K562 (cell line): ENCODE results near the gene TRMT1. TPM values are rescaled to one million over a fixed set of nuclear protein-coding genes. Genes with fewer than 3 reads are reported as not detected.

Source experiments
- HDGF ChIP-seq: fragments of 450-650 bp; IDR thresholded peaks from 2 replicates; pipeline ENCODE4 v1.6.1; 2016
- MCM2 ChIP-seq: fragments of 450-650 bp; IDR thresholded peaks from 2 replicates; pipeline ENCODE4 v1.6.1; 2017; ENCODE audit warnings: low read depth, mild to moderate bottlenecking
- MGA ChIP-seq: fragments of 450-650 bp; IDR thresholded peaks from 2 replicates; pipeline ENCODE4 v1.6.1; 2016; ENCODE audit warnings: mild to moderate bottlenecking, moderate library complexity
- MTA3 ChIP-seq: fragments of 450-650 bp; formaldehyde crosslinking; IDR thresholded peaks from 2 replicates; pipeline ENCODE4 v1.6.1; 2017; ENCODE audit warnings: mild to moderate bottlenecking, borderline replicate concordance
- SRSF7 ChIP-seq: fragments of 200-400 bp; formaldehyde crosslinking; optimal IDR thresholded peaks from 2 replicates; pipeline ENCODE3; 2017; ENCODE audit warnings: mild to moderate bottlenecking, low read depth, low read length
- TRIM28 ChIP-seq: fragments of 450-650 bp; IDR thresholded peaks from 2 replicates; pipeline ENCODE4 v1.6.1; 2017
- ZBTB49 ChIP-seq: sonication (generic); formaldehyde crosslinking; IDR thresholded peaks from 2 replicates; pipeline ENCODE4 v1.8.0; 2022; ENCODE audit warnings: missing genetic modification reagents, mild to moderate bottlenecking, borderline replicate concordance
- ZNF311 ChIP-seq: fragments of 250-450 bp; sonication (Bioruptor Pico); IDR thresholded peaks from 2 replicates; pipeline ENCODE4 v1.4.0; 2020; ENCODE audit warnings: mild to moderate bottlenecking, moderate library complexity
- ZNF696 ChIP-seq: fragments of 250-450 bp; sonication (Bioruptor Pico); conservative IDR thresholded peaks from 2 replicates; pipeline ENCODE4 v1.4.0; 2020; ENCODE audit warnings: mild to moderate bottlenecking, moderate library complexity
- ZSCAN32 ChIP-seq: fragments of 450-650 bp; formaldehyde crosslinking; IDR thresholded peaks from 2 replicates; pipeline ENCODE4 v1.4.0; 2020; ENCODE audit warnings: mild to moderate bottlenecking, moderate library complexity
- polyA plus RNA-seq, 8 experiments: library from polyadenylated mRNA; depleted of rRNA in 4 of 8; stranded (reverse) in 5 of 8; unstranded in 3 of 8; fragments of >200 nt; fragmentation: Nextera tagmentation in 2 of 8; fragmentation: Illumina TruSeq in 1 of 8; extraction: Ambion mirVana in 2 of 8; extraction: Trizol in 1 of 8; gene quantifications; 2 replicates each; pipeline versions ENCODE4 v1.2.1 to v1.2.3, GENCODE V29; 2011 to 2014; ENCODE audit warnings: inconsistent platforms in 1 of 8, missing spikeins in 1 of 8
- total RNA-seq, 7 experiments: library from RNA; depleted of rRNA in 6 of 7; stranded (reverse); fragments of >200 nt in 6 of 7; fragmentation: Illumina TruSeq in 2 of 7; extraction: Trizol in 2 of 7; gene quantifications; 2 replicates each; pipeline versions ENCODE4 v1.2.1 to v1.2.3, GENCODE V29; 2011 to 2021; ENCODE audit warnings: low replicate concordance in 1 of 7
- TF ChIP-seq, protein P1 (sequence below): fragments of 450-650 bp; IDR thresholded peaks from 2 replicates; pipeline ENCODE4 v1.6.1; 2018; ENCODE audit warnings: mild to moderate bottlenecking, low read depth; ENCODE audit not compliant: partially characterized antibody

The TRMT1 gene
- total and polyA plus RNA-seq, 9 of the 15 experiments (the other 6 are each of a cell fraction or from before 2014, with no cell fraction given), result 5.8 to 158 (median 54.3) TPM

DNA sequence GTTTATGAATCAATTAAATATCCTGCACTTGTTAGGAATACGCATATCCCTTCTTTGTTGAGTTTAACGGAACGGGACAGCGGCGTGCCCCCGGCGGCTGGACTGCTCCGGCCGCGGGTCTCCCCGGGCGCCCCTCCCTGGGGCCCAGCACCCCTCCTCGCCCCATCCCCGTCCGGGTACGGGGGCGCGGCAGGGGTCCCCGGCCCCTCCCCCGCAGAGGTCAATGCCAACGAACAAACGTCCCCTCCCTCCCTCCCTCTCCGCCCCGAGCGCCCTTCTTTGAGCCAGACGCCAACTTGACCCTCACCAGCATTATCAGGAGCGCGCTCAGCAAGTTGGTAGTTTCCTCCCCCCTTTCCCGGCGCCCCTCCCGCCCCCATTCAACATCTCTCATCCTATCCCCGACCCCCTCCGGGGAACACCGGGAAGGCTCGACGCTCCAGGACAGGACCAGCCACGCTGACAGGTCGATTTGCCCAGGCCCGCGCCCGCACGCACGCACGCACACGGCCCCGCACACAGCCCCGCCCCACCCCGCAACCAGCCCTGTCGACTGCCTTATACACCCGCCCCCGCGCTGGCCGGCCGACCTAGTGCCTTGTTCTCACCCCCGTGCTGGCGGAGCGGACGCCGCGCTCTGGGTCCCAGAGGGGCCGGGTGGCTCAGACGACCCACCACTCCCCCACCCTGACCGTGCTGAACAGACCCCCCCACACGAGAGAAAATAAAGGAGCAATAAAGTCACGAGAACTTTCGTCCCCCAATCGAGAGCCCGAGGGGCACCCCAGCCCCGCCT lies 18.9 kb downstream of the TRMT1 start (continued):
- peak; percentile 53; the same call in 1 of the 2 replicates for TF ChIP-seq MGA
- TF ChIP-seq, protein P1, sequence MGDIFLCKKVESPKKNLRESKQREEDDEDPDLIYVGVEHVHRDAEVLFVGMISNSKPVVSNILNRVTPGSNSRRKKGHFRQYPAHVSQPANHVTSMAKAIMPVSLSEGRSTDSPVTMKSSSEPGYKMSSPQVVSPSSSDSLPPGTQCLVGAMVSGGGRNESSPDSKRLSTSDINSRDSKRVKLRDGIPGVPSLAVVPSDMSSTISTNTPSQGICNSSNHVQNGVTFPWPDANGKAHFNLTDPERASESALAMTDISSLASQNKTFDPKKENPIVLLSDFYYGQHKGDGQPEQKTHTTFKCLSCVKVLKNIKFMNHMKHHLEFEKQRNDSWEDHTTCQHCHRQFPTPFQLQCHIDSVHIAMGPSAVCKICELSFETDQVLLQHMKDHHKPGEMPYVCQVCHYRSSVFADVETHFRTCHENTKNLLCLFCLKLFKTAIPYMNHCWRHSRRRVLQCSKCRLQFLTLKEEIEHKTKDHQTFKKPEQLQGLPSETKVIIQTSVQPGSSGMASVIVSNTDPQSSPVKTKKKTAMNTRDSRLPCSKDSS, result no peak
- no peak for TF ChIP-seq SRSF7
- TF ChIP-seq HDGF, result no peak
- TF ChIP-seq ZBTB49 (CRISPR knock-in tag), result no peak
- no peak for TF ChIP-seq MCM2
- TF ChIP-seq ZSCAN32 (CRISPR knock-in tag), result peak; percentile 72; the same call in 1 of the 2 replicates
- 0 out of 2 replicates have a peak, but pooled peaks have one; percentile 74 for TF ChIP-seq ZNF696 (CRISPR knock-in tag)
- TF ChIP-seq MTA3, result no peak
- TF ChIP-seq TRIM28, result no peak
- TF ChIP-seq ZNF311 (CRISPR knock-in tag), result no peak
